ENCODE data around the gene GNPTG.
A peak's percentile ranks its signal among the peaks of the same experiment; 100 is the strongest.

Gene GNPTG

GRCh38 chr16:1379304-1380076 lies 27.8 kb downstream of the GNPTG start:
- peak; percentile 57 for DNase-seq (ENCODE audit: low read depth)
- TF ChIP-seq CTCF (conservative IDR thresholded peaks at IDR 0.05; ENCODE audit: low read depth, low read length), result no peak
- H3K4me3 ChIP-seq (ENCODE audit: low read depth, low read length), result peak overlapping the region; percentile 58

GRCh38 chr16:1380195-1380594 lies 28.5 kb downstream of the GNPTG start:
- no peak for TF ChIP-seq CTCF (conservative IDR thresholded peaks at IDR 0.05; ENCODE audit: low read depth, low read length)
- H3K4me3 ChIP-seq (ENCODE audit: low read depth, low read length), result no peak overlapping the region

GRCh38 chr16:1381612-1382406 lies 30.1 kb downstream of the GNPTG start:
- TF ChIP-seq CTCF (conservative IDR thresholded peaks at IDR 0.05; ENCODE audit: low read depth, low read length), result no peak
- no peak for DNase-seq (ENCODE audit: low read depth)
- H3K4me3 ChIP-seq (ENCODE audit: low read depth, low read length), result no peak overlapping the region

More at GRCh38 chr16:1380195-1380594, 28.5 kb downstream of the GNPTG start:
- no peak for DNase-seq (ENCODE audit: low read depth)

- no peak overlapping the region for H3K4me3 ChIP-seq (ENCODE audit: low read depth, low read length)
- no peak for DNase-seq (ENCODE audit: low read depth)
- TF ChIP-seq CTCF (conservative IDR thresholded peaks at IDR 0.05; ENCODE audit: low read depth, low read length), result no peak
Measured at GRCh38 chr16:1383556-1383955, 31.8 kb downstream of the GNPTG start.

GRCh38 chr16:1385232-1385631 lies 33.5 kb downstream of the GNPTG start:
- TF ChIP-seq CTCF (conservative IDR thresholded peaks at IDR 0.05; ENCODE audit: low read depth, low read length), result no peak
- H3K4me3 ChIP-seq (ENCODE audit: low read depth, low read length), result no peak overlapping the region
- no peak for DNase-seq (ENCODE audit: low read depth)

GRCh38 chr16:1387331-1387730 lies 35.6 kb downstream of the GNPTG start:
- TF ChIP-seq CTCF (conservative IDR thresholded peaks at IDR 0.05; ENCODE audit: low read depth, low read length), result no peak
- no peak overlapping the region for H3K4me3 ChIP-seq (ENCODE audit: low read depth, low read length)
- no peak for DNase-seq (ENCODE audit: low read depth)

Measured in choroid plexus epithelial cell (primary cell).